GM12892 (cell line): ENCODE data around the gene FGF11.
A peak's percentile ranks its signal among the peaks of the same experiment; 100 is the strongest.

Experiments
- DNase-seq: peaks from one replicate; pipeline ENCODE4 v3.0.0; 2011; ENCODE audit not compliant: insufficient read length
- FAIRE-seq: peaks from 2 replicates; lab custom pipeline; 2011; peaks lifted over from hg19 to GRCh38; lab: Jason Lieb, UNC
- POLR2A ChIP-seq: IDR thresholded peaks from 2 replicates; pipeline ENCODE4 v1.6.1; 2011; ENCODE audit warnings: low read depth, low read length, control low read depth
- POLR2AphosphoS5 ChIP-seq: IDR thresholded peaks from 2 replicates; pipeline ENCODE4 v1.6.1; 2011; ENCODE audit warnings: low read depth, low read length, control low read depth
- TAF1 ChIP-seq: IDR thresholded peaks from 2 replicates; pipeline ENCODE4 v1.6.1; 2011; ENCODE audit warnings: low read depth, mild to moderate bottlenecking, control low read depth, low read length, borderline replicate concordance

Gene FGF11

GRCh38 chr17:7413346-7413985, 25.8 kb upstream of the FGF11 start:
- FAIRE-seq (no peak), DNase-seq (no peak)
- TF ChIP-seq TAF1 (no peak), POLR2A (no peak), POLR2AphosphoS5 (no peak)

- no peak for TF ChIP-seq POLR2A
- no peak for TF ChIP-seq TAF1
- TF ChIP-seq POLR2AphosphoS5: no peak
- DNase-seq (no peak), FAIRE-seq (no peak)
Measured at GRCh38 chr17:7414837-7415236, 24.5 kb upstream of the FGF11 start.

GRCh38 chr17:7415784-7416183, 23.5 kb upstream of the FGF11 start:
- FAIRE-seq (no peak), DNase-seq (no peak)
- TF ChIP-seq POLR2AphosphoS5 (no peak), POLR2A (no peak), TAF1 (no peak)

GRCh38 chr17:7416323-7416722, 23.0 kb upstream of the FGF11 start:
- DNase-seq: no peak
- FAIRE-seq: no peak
- TF ChIP-seq TAF1 (no peak), POLR2A (no peak), POLR2AphosphoS5 (no peak)

- TF ChIP-seq POLR2A: no peak
- no peak for TF ChIP-seq POLR2AphosphoS5
- no peak for TF ChIP-seq TAF1
- DNase-seq (no peak), FAIRE-seq (no peak)
Measured at GRCh38 chr17:7417056-7417655, 22.2 kb upstream of the FGF11 start.

GRCh38 chr17:7418472-7419152, 20.7 kb upstream of the FGF11 start:
- FAIRE-seq: no peak
- TF ChIP-seq POLR2A: no peak
- TF ChIP-seq TAF1: no peak
- TF ChIP-seq POLR2AphosphoS5: no peak
- DNase-seq: no peak

- FAIRE-seq (no peak), DNase-seq (no peak)
- no peak for TF ChIP-seq POLR2AphosphoS5
- TF ChIP-seq TAF1: no peak
- no peak for TF ChIP-seq POLR2A
Measured at GRCh38 chr17:7419819-7420610, 19.3 kb upstream of the FGF11 start, which contains the start of gene SPEM1. SPEM1 (plus strand) TSS chr17:7420324; CDS start chr17:7420385, 61 bp downstream.

- no peak for TF ChIP-seq POLR2AphosphoS5
- TF ChIP-seq TAF1: no peak
- TF ChIP-seq POLR2A: no peak
- DNase-seq (no peak), FAIRE-seq (no peak)
Measured at GRCh38 chr17:7421186-7421585, 18.1 kb upstream of the FGF11 start.

- DNase-seq (no peak), FAIRE-seq (peak; percentile 30)
- TF ChIP-seq POLR2A: no peak
- no peak for TF ChIP-seq POLR2AphosphoS5
- no peak for TF ChIP-seq TAF1
Measured at GRCh38 chr17:7423679-7424078, 15.6 kb upstream of the FGF11 start.

DNA sequence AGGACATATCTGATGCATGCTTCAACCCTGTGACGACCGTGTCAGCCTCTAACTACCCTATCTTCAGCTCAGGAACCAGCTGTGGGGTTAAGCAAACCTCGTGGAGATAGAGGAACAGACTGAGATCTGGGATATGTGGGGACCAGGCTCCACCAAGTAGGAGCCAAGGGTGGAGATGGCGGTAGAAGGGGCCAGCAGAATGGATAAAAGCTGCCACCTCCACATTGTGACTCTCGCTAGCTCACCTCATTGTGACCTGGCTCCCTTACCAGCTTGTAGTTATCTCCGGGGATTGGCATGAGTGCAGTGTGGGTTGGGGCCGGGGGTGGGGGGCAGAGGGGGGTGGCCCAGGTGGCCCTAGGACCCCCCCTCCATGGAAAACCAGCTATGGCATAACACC, 14.0 kb upstream of the FGF11 start, which contains the start of gene SPEM2:
TSS of gene SPEM2 (plus strand) at position 301 of the 400 bp plus-strand sequence. CDS start at position 374, 73 bp downstream.
- TF ChIP-seq POLR2AphosphoS5: no peak
- TF ChIP-seq TAF1: no peak
- no peak for TF ChIP-seq POLR2A
- FAIRE-seq: no peak

GRCh38 chr17:7425756-7426155, 13.6 kb upstream of the FGF11 start:
- TF ChIP-seq POLR2A: no peak
- TF ChIP-seq TAF1: no peak
- TF ChIP-seq POLR2AphosphoS5: no peak
- DNase-seq (no peak), FAIRE-seq (no peak)

More for the DNA sequence above, 14.0 kb upstream of the FGF11 start, which contains the start of gene SPEM2:
- DNase-seq: no peak
